LNCAP (cell line): Measurements from ENCODE around the gene CCDC188.
A peak's percentile ranks its signal among the peaks of the same experiment; 100 is the strongest.

Source experiments
- TF ChIP-seq, protein P1 (sequence below): fragments of 450-650 bp; IDR thresholded peaks from 2 replicates; pipeline ENCODE4 v1.5.1; 2017; ENCODE audit warnings: mild to moderate bottlenecking

The CCDC188 gene

GRCh38 chr22:20131597-20131858 lies 19.3 kb downstream of the CCDC188 start, which contains the start of gene ZDHHC8:
TSS of gene ZDHHC8 (plus strand) at chr22:20131804. CDS start at chr22:20131948, 144 bp downstream.
- TF ChIP-seq, protein P1, sequence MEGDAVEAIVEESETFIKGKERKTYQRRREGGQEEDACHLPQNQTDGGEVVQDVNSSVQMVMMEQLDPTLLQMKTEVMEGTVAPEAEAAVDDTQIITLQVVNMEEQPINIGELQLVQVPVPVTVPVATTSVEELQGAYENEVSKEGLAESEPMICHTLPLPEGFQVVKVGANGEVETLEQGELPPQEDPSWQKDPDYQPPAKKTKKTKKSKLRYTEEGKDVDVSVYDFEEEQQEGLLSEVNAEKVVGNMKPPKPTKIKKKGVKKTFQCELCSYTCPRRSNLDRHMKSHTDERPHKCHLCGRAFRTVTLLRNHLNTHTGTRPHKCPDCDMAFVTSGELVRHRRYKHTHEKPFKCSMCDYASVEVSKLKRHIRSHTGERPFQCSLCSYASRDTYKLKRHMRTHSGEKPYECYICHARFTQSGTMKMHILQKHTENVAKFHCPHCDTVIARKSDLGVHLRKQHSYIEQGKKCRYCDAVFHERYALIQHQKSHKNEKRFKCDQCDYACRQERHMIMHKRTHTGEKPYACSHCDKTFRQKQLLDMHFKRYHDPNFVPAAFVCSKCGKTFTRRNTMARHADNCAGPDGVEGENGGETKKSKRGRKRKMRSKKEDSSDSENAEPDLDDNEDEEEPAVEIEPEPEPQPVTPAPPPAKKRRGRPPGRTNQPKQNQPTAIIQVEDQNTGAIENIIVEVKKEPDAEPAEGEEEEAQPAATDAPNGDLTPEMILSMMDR = no peak

- TF ChIP-seq, protein P1 = no peak
Measured at GRCh38 chr22:20130731-20131596, 19.9 kb downstream of the CCDC188 start.

DNA sequence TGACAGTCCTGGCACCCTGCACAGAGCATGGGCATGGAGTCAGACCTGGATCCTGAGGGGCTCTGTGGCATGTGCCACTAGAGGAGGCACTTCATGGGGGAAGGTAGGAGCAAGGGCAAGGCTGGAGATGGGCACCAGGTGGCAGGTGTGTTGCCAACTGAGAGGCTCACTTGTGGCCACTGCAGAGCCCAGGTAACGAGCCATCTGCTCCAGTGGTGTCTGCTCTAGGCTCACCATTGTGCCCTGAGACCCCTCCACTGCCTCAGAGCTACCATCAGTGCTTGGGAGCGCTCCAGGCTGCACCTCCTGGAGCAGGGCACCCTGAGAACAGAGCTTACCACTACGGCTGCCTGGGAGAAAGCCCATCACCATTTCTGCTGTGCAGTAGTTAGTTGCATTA lies 20.5 kb downstream of the CCDC188 start:
- TF ChIP-seq, protein P1 = peak; percentile 32; the same call in 1 of the 2 replicates

GRCh38 chr22:20129747-20130014 lies 21.2 kb downstream of the CCDC188 start:
- TF ChIP-seq, protein P1 = no peak

- TF ChIP-seq, protein P1 = 0 out of 2 replicates have a peak, but pooled peaks have one; percentile 25
Measured at GRCh38 chr22:20128902-20129746, 21.7 kb downstream of the CCDC188 start.

- TF ChIP-seq, protein P1 = no peak
Measured at GRCh38 chr22:20128619-20128901, 22.3 kb downstream of the CCDC188 start.

- TF ChIP-seq, protein P1 = no peak
Measured at GRCh38 chr22:20127869-20128618, 22.8 kb downstream of the CCDC188 start.
